Activated T-cell treated with anti-CD3 and anti-CD28 coated beads for 1 hour (primary cell): ENCODE data around the gene CDS2.

Experiments
- DNase-seq: peaks from one replicate; pipeline ENCODE4 v3.0.0-alpha.2; 2020; ENCODE audit warnings: low read depth

Gene CDS2

DNA sequence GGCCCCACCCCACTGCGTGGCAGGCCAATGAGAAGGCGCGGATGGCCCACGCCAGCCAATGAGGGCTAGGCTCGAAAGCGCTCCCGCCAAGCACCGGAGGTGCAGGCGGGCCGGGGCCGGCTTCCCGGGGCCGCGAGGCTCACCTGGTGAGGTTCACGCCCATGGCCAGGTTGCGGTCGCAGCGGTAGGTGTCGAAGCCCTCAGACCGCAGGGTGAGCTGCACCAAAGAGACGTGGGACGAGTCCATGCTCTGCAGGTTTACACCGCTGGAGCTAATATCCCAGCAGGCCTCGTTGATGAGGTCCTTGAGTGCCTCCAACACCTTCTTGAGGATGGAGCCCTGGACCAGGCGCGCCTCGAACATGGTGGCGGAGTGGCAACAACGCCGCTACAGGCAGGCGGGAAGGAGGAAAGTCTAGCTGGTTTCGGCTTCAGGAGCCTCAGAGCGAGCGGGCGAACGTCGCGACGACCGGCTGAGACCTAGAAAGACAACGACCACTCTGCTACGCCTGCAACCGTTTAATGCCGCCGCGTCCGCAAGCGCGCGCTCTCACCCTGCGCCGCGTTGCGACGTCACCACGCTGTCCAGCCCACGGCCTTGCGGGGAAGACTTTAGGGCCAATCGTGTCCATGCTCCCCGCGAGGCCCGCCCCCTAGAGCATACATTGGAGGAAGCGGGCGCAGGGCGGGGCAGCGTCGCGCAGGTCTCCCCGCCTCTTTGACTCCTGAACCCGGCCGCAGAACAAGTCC, 7.2 kb upstream of the CDS2 start, which contains the start of gene PCNA:
TSS of gene PCNA (minus strand) at position 524 of the 750 bp plus-strand sequence. CDS start at position 364, 160 bp downstream.
- peak; percentile 92 for DNase-seq

DNA sequence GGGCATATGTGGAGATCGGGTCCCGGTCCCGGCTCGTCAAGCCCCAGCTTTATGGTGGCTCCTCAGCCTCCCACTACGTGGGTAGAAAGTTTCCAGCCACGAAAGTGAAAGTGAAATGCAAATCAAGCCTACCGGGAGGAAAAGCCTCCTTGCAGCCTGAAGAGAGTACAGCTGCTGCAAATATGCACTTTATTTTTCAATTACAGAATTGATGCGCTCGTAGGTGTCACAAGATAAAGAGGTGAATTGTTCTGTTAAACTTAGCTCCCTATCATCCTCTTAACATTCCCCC, 6.7 kb upstream of the CDS2 start:
- DNase-seq: no peak

DNA sequence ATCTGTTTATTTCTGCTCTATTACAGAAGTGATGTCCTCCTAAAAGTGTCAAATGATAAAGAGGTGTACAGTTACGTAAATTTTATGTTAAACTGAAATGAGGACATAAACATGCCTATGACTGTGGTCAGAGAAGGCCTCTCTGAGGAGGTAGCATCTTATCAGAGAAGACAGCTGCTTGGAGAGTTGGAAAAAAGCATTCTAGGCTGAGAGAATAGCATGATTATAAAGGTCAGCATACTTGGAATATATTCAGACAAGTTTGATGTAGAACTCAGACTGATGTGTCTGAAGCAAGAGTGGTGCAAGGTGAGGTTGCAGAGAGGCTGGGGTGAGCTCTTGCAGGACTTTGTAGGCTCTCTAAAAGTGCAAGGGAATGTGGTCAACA, 3.9 kb upstream of the CDS2 start:
- DNase-seq: no peak

DNA sequence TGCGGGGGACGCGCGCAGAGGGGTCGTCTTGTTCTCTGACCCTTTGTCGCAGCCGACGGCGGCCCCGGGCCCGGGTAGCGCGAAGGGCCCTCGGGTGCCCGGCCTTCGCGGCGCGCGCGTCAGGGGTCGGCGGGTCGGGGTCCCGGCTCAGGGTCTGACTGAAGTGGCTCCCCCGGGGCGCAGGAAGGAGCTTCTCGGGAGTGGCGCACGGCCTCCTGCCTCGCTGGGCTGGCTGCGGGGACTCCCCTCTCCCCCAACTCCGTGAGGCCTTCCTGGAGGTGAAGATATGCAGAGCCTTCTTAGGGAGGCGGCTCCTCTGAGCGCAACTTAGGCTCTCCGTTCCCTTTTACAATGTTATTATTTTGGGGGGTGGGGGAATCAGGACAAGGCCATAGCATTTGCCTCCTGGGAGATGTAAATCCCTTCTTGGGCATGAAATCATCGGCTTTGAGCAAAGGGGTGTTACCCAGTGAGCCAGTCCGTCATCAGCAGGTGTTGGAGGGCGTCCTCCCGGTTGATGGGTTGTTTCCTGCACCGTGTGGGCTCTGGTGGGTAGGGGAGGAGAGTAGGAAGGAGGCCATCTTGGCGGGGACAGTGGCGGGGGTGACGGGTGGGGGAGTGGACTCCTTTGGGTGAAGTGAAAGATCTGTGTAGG, 523 bp downstream of the CDS2 start:
- peak; percentile 50 for DNase-seq

DNA sequence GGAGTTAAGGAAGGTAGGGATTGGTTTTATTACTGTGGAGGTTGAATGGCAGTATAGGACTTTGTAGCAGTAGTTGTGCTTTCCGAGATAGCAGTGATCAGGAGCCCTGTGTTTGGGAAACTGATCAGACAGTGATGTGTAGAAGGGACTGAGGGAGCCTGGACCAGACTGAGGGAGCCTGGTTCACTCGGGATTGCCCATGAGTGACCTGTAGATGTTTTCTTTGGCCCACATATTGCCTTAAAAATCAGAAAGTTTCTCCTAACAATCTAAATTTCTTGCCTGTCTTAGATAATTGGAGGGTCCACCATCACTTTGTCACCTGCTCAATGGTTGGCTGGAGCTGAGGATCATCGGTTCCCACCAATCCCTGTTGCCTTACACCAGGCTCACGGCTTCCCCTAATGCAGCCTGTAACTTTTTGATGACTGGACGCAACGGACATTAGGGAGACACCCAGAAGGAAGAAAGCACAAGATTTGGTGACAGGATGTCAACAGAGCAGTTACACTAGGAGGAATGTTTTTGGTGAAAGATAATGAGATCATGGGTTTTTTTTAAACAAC, 1.1 kb downstream of the CDS2 start:
- DNase-seq: no peak

DNA sequence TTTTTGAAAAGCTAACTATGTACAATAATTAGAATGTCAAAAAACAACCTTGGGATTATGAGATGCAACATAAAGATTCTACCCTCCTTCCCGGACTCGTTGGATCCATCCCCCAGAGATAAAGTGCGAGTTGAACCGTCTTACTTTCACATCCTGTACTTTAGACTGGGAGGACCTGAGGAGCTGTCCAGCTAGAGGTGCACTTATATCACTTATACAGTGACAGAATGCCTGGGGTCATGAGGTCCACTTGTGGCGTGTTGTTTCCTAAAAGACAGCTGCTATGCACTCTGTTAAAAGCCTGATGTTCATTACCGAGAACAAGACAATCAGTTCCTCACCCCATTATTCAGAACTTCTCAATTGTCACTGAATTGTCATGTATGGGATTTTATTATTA, 2.1 kb downstream of the CDS2 start:
- no peak for DNase-seq

DNA sequence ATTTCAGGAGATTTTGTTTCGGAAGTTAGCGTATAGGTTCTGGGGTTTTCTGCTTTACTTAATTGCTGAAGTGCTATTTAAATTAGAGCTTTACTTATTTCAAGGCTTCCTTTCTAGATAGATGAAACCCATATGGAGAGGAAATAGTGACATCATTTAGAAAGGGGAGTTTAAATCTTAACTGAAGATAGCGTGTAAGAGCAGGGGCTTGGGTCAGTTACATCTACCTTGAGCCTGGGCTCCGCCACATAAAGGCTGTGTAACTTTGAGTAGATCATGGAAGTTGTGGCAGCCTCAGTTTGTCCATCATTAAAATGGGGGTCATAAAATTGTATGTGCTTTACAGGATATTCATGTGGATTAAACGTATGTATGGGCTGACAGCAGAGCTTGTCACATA, 4.7 kb downstream of the CDS2 start:
- no peak for DNase-seq

DNA sequence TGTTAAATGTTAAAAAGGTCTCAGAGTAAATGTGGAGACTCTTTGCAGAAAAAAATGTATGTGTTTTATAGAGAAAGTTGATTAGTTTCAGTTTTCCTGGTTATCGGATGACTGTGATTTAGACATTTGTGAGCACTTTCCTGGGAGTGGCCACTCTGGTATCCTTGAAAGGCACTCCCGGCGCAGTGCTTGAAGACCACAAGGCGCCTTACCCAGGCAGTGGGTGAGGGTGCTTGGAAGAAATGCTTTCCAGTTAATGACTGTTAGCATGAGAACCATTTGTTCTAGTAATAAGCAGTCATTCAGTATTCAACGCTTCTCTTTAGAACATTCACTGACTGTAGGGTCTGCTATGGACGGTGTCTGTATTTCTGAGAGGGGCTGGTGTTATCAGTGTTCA, 7.2 kb downstream of the CDS2 start:
- DNase-seq: no peak

DNA sequence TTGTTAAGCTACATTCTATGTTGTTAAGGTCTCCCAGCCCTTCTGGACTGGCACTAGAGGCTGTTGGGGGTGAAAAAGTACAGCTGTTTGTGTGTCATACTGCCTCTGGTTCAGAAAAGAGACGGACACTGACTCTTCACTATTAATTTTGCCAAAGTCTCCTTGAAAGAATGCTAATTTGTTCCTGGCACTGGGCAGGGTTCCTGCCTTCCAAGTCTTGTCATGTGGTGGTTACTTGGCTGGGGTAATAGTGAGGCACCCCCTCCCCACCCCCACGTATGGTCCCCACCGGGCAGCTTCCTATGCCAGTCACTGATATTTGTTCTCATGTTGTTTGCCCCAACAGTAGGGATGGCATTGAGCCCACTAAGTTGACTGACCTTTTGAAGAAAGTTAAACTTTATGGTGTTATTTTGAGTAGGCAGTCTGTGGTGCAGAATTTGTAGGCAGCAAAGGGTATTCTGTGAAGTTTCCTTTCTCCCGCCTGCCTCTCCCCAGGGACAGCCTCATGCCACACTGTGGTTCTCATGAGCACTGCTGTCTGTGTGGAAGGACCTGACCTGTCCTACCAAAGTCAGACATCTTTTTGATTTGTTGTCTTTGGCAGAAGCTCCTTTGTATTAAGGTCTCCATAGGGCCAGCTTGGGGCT, 8.7 kb downstream of the CDS2 start:
- DNase-seq: no peak

DNA sequence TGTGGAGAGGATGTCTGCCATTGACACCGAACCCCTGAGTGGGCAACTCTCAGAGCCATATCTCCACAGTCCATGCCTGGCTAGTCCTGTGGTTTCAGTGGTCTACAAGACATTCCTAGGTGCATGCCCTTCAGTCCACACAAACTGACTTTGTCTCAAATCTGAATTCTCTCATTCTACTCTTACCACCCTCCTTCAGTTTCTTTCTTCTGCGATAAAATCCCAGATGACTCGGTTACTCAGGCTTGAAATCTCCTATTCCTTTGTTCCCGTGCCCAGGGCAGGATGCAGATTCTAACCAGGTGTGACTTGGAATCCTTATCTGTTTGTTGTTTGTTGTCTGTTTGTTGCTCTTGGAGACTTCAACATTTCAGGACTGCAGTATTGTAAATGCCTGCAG, 9.3 kb downstream of the CDS2 start:
- DNase-seq: no peak

DNA sequence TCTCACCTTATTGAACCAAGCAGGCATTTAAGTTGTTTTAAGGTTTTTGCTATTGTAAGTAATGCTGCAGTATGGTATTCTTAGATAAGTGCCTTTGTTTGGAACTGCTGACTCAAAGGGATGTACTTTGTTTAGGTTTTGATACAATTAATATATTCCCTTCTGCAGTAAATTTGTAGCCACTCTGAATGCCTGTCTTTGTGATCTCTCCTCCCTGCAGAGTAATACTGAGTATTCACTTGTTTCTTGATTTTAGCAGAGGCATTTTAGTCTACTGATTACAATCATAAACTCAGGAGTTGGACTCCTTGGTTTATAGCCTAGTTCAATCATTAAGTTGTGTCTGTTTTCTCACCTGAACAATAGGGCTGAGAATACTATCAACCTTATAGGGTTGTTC, 13.4 kb downstream of the CDS2 start:
- no peak for DNase-seq

DNA sequence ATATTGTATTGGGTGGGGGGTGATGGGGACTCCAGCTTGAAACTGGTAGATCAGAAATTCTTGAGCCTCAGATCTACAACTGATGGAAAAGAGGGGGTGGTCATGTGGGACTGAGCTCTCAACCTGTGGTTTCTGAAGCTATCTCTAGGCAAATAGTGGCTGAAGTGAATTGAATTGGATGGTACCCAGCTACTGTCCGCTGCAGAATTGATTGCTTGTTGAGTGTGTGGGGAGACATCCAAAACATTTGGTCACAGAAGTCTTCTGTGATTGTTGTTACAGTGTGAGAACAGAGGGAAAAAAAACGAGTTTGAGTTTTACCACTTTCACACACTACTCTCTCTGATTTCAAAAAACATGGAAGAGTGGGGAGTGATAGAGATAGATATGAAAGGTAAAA, 14.8 kb downstream of the CDS2 start:
- DNase-seq: no peak

DNA sequence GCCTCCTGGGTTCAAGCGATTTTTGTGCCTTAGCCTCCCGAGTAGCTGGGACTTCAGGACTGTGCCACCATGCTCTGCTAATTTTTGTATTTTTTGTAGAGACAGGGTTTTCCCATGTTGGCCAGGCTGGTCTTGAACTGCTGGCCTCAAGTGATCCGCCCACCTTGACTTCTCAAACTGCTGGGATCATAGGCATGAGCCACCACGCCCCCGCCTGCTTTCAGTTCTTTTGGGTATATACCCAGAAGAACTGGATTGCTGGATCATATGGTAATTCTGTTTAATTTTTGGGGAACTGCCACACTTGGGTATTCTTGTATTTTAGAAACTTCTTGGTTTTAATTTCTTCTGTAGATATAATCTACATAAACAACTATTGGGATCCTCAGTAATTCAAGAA, 17.0 kb downstream of the CDS2 start:
- no peak for DNase-seq

DNA sequence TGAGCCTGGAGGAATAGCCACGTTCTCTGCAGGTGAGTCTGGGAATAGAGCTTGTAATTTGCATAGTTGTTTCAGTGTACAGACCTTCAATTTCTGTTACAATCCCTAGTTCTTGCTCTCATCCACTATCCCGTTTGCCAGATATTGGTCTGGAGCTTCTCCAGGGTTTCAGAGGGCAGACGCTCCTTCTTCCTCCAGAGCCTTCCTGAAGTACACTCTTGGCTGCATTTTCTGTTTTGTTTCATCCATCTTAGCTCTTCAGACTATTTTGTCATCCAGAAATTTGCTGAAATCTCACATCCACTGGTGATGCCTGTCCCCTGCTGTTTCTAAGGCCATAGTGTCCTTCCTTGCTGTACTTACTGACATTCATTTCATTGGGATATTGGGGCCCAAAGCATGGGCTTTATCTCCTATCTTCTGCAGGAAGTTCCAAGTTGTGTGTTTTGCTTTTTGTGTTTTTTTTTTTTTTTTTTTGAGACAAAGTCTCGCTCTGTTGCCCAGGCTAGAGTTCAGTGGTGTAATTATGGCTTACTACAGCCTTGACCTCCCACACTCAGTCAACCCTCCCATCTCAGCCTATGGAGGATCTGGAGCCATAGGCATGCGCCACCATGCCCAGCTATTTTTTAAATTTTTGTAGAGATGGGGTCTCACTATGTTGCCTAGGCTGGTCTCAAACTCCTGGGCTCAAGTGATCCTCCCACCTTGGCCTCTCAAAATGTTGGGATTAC, 18.7 kb downstream of the CDS2 start:
- DNase-seq: no peak

DNA sequence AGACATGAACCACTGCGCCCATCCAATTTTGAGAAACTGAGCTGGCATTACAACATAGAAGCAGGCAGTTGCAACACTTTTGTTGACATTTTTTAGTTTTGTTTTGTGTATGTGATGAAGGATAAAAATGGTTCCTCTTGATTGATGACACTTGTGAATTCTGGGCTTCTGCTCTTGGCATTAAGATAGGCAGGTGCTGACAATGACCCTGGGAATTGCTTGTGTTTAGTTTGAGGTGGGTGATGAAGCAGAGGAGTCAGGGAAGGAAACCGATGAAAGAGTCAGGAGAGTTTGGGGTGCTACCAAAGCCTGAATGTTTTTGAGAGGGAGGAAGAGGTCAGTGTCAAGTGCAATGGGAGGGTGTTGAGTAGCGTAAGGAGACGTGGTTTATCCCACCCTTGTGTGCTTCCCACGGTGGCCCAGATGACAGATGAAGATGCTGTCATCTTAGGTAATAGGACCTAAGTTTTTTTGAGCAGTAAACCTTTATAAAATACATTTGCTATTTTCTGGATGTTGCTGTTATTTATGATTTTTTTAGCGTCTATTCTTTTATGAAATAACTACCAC, 19.4 kb downstream of the CDS2 start:
- DNase-seq: no peak

DNA sequence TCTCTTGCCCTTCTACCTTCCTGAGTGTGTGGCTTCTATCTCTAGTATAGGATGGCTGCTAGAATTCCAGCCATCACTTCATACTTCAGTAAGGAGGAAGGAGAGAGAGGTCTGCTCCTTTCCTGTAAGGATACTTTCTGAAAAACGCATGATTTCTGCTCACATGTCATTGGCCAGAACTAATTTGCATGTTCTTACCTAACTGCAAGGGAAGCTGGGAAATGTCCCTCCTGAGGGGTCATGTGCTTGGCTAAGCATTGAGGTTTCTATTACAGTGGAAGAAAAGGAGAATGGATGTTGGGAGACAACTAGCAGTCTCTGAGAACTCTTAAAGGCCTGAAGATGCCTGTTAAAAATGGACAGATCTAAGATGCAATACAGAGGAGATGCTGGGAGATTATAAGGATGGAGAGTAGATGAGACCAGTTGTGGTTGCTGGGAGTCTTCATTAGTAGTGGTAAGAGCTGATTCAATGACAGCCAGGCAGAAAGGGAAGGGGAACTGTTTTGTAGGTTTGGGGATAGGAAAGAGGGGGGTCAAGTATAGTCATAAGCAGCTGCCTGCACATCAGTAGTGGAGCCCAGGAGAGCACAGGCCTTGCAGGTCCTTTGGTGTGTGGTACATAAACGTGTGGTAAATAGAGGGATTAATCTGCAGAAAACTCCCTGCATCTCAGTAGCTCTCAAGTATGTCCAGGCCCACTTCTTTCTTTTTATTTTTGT, 20.2 kb downstream of the CDS2 start:
- no peak for DNase-seq

DNA sequence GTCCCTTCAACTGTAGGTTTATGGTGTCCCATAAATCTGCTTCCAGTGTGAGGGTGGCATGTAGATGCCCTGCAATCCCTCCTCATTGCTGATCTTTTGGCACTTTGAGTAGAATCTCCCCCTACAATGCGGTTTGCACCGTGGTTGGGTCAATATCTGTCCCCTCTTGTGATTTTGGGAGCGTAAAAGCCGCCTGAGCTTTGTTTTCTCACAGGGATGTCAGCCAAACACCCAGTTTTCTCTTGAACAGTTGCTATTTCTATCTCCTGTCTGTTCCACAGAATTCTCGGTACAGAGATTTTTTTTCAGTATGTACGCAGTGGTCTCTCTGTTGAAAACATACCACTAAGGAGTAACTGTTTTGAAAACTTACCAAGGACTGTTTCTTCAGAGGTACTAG, 21.8 kb downstream of the CDS2 start:
- no peak for DNase-seq

DNA sequence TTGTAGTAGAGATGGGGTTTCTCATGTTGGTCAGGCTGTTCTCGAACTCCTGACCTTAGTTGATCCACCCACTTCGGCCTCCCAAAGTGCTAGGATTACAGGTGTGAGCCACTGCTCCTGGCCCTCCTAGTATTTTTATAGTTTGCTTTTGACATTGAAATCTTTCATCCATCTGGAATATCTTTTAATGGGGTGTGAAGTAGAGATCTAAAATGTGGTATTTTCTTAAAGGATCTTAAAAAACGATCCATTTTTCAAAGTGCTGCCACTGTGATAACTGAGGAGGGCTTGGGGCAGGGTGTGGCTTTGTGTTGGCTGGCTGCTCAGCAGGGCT, 23.1 kb downstream of the CDS2 start:
- no peak for DNase-seq

DNA sequence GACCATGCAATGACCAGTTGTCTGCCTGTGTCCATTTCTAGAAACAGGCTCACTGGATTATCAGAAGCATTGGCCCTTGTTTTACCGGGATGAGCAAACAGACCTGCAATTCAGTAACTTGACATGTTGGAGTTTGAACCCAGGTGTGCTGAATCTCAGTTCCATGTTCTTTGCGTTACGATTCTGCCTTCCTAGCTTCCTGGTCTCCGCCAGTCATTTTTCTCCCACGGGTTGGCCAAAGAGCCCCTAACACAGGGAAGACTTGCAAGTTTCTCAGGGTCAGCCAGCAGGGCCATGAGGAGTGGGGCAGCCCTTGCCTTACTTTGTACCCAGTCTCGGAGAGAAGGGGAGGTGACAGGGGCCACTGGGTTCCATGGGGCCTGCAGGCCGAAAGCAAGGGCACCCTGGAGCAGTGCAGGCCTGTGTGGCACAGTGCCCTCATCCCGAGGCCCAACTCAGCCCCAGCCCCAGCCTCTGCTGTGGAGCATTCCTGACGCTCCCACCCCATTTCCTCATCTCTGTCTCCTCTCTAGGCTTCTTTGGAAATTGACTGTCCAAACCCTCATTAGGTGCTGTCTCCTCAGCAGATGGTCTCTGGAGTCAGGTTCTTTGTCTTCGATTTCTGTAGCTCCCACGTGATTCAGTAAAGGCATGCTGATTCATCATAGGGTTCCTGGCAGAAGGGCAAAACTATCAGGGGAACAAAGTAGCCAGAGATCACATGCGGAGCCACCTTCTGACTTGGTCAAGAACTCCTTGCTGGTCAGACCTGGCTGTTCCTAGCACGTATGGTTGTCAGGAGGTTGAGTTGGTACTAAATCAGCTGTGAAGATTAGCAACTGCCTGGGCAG, 23.6 kb downstream of the CDS2 start:
- DNase-seq: no peak

DNA sequence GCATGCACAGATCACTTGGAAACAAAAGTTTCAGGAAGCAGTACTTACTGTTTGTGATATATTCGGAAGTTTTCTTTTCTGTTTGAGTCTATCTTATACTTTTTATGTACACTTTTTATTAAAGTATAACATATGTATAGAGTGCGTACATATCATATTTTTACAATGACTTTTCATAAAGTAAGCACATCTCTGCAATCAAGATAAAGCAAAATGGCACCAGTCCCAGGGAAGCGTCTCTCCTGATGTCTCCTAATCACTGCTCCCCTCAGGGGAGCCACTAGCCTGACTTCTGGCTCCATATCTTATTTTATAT, 26.3 kb downstream of the CDS2 start:
- no peak for DNase-seq
